ENCODE results near the gene CHODL. TPM values are rescaled to one million over a fixed set of nuclear protein-coding genes. Genes with fewer than 3 reads are reported as not detected.
A peak's percentile ranks its signal among the peaks of the same experiment; 100 is the strongest.

The CHODL gene, protein sequence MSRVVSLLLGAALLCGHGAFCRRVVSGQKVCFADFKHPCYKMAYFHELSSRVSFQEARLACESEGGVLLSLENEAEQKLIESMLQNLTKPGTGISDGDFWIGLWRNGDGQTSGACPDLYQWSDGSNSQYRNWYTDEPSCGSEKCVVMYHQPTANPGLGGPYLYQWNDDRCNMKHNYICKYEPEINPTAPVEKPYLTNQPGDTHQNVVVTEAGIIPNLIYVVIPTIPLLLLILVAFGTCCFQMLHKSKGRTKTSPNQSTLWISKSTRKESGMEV
- total RNA-seq (31.8 TPM), polyA plus RNA-seq (1.4 TPM)

DNA sequence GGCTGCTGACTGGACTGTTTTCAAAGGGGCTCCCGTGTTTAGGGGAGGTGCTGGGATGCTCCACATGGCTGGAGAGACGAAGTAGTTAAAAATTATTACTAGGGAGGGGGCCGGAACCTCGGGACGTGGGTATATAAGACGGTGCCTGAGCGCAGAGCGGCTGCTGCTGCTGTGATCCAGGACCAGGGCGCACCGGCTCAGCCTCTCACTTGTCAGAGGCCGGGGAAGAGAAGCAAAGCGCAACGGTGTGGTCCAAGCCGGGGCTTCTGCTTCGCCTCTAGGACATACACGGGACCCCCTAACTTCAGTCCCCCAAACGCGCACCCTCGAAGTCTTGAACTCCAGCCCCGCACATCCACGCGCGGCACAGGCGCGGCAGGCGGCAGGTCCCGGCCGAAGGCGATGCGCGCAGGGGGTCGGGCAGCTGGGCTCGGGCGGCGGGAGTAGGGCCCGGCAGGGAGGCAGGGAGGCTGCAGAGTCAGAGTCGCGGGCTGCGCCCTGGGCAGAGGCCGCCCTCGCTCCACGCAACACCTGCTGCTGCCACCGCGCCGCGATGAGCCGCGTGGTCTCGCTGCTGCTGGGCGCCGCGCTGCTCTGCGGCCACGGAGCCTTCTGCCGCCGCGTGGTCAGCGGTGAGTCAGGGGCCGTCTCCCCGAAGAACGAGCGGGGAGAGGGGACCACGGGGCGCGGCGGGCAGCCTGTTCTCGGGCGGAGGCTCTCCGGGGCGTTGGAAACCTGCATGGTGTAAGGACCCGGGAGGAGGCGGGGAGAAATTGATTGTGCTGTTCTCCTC lies at the start of gene CHODL:
TSS of gene CHODL (plus strand) at position 163 of the 793 bp plus-strand sequence. CDS start at position 554, 391 bp downstream.
- Histone ChIP-seq H3K4me1 (ENCODE audit: insufficient read depth) (no peaks in the 10 kb centered on the region), H3K27ac (ENCODE audit: low read depth) (no peak within 1 kb of the TSS), H3K4me3 (ENCODE audit: low read depth, low read length) (peak within 1 kb of the TSS; percentile 37), H3K36me3 (ENCODE audit: insufficient read depth) (no peaks in the 10 kb centered on the region)
- DNase-seq (ENCODE audit: extremely low spot score) = no peak
- WGBS = under 1% methylated on average over 72 of the region's 72 CpGs

DNA sequence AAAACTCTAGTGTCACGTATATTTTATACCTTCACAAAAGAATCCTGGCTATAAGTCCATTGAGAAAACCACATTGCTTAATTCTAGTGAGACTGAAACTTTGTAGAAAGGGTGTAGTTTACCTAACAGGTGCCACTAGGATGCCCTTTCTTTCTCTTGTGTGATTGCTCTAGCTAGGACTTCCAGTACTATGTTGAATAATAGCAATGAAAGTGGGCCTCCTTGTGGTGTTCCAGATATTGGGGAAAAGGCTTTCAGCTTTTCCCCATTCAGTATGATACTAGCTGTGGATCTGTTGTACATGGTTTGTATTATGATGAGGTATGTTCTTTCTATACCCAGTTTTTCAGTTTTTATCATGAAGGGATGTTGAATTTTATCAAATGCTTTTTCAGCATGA lies 39.7 kb upstream of the CHODL start:
- 95% methylated on average over 1 of the region's 1 CpG for WGBS

DNA sequence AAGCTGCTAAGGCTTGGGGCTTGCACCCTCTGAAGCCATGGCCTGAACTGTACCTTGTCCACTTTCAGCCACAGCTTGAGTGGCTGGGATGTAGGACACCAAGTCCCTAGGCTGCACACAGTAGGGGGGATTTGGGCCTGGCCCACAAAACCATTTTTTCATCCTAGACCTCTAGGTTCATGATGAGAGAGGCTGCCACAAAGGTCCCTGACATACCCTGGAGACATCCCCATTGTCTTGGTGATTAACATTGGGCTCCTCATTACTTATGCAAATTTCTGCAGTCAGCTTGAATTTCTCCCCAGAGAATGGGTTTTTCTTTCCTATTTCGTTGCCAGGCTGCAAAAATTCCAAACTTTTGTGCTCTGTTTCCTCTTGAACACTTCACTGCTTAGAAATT lies 26.3 kb upstream of the CHODL start:
- Histone ChIP-seq H3K4me1 (ENCODE audit: insufficient read depth) (no peaks in the 10 kb centered on the region), H3K4me3 (ENCODE audit: low read depth, low read length) (no peak overlapping the region), H3K36me3 (ENCODE audit: insufficient read depth) (no peaks in the 10 kb centered on the region), H3K27ac (ENCODE audit: low read depth) (no peak overlapping the region)
- WGBS = 55% methylated on average over 1 of the region's 1 CpG
- no peak for DNase-seq (ENCODE audit: extremely low spot score)

More for the DNA sequence above, 39.7 kb upstream of the CHODL start:
- no peaks in the 10 kb centered on the region for H3K4me1 ChIP-seq (ENCODE audit: insufficient read depth)
- H3K36me3 ChIP-seq (ENCODE audit: insufficient read depth) = no peaks in the 10 kb centered on the region
- no peak overlapping the region for H3K27ac ChIP-seq (ENCODE audit: low read depth)
- DNase-seq (ENCODE audit: extremely low spot score) = no peak
- H3K4me3 ChIP-seq (ENCODE audit: low read depth, low read length) = no peak overlapping the region

DNA sequence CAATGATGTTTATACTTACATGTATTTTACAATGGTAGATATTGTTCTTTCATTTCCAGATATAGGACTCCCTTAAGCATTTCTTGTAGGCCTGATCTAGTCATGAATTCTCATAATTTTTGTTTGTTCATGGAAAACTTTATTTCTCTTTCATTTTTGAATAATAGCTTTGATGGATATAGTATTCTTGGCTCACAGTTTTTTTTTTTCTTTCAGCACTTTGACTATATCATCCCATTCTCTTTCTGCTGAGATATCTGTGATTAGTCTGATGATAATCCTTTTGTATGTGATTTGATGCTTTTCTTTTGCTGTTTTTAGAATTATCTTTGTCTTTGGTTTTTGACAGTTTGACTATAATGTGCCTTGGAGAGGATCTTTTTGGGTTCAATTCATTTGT lies 24.1 kb upstream of the CHODL start:
- no peak for DNase-seq (ENCODE audit: extremely low spot score)
- no peaks in the 10 kb centered on the region for H3K4me1 ChIP-seq (ENCODE audit: insufficient read depth)
- no peaks in the 10 kb centered on the region for H3K36me3 ChIP-seq (ENCODE audit: insufficient read depth)
- H3K4me3 ChIP-seq (ENCODE audit: low read depth, low read length) = no peak overlapping the region
- H3K27ac ChIP-seq (ENCODE audit: low read depth) = no peak overlapping the region

DNA sequence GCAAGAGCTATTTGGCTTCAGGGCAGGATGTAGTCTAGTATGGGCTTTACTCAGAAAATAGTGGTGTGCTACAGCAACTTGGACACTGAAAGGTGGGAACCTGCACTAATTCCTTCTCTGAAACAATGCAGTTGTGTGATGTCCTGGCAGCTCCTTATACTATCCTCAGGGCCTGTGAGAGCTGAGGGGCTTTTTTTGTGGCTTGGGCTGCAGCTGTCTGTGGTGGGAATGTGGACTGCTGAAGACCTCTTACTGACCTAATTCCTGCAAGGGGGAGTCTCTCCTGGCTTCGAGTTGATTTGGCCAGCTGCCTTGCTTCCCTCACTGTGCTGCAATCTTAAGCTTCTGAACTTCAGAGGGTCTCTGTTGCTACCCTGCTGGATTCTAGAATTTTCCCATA lies 22.3 kb upstream of the CHODL start:
- H3K4me1 ChIP-seq (ENCODE audit: insufficient read depth) = no peaks in the 10 kb centered on the region
- DNase-seq (ENCODE audit: extremely low spot score) = no peak
- H3K36me3 ChIP-seq (ENCODE audit: insufficient read depth) = no peaks in the 10 kb centered on the region
- H3K4me3 ChIP-seq (ENCODE audit: low read depth, low read length) = no peak overlapping the region
- 26% methylated on average over 1 of the region's 1 CpG for WGBS
- no peak overlapping the region for H3K27ac ChIP-seq (ENCODE audit: low read depth)

DNA sequence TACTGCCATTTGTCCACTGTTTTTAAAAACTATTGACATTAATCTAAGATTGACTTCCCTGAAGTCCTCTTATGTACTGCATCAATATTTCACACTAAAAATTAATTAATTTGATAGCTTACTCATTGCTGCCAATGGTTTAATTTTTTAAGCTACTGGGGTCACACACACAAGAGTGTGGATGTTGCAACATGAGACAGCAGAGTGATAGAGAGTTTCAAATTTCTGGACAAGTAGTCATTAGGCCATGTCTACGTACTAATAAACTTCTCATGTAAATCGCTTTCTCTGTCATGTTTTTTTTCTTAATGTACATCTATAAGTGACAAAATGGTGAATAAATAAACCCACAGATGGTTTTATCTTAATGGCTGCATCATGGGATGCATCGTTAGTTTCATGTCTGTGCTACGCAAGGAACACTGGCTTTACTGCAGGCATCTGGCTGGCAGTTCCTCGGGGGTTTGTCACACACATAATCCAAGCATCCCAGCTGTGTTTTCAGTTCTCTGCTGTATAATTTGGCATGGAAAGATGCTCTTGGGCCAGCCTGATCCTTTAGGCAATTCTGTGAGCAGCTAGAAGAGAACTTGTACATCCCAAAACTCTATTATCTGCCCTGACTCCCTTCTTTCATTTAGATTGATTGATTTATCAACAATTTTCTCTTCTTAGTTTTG lies 16.4 kb upstream of the CHODL start:
- Histone ChIP-seq H3K27ac (ENCODE audit: low read depth) (no peak overlapping the region), H3K4me3 (ENCODE audit: low read depth, low read length) (no peak overlapping the region), H3K36me3 (ENCODE audit: insufficient read depth) (no peaks in the 10 kb centered on the region), H3K4me1 (ENCODE audit: insufficient read depth) (no peaks in the 10 kb centered on the region)
- DNase-seq (ENCODE audit: extremely low spot score) = no peak
- WGBS = 50% methylated on average over 5 of the region's 5 CpGs

DNA sequence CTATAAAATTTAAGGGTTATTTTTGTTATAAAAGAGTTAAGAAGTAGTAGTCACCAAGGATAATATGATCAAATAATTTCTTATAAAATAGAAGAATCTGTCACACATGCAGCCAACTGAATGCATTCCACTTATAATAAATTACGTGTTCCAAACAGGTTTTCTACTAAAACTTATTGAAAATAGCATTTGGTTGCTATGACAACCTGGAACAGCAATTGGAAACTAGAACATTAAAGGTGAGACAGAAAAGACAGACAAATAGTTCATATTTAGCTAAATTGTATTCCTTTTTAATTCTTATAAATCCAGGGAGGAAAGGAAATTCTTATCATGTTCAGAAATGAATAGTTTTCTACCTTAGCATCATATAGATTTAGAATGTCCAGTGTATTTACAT lies 9.1 kb upstream of the CHODL start:
- 84% methylated on average over 1 of the region's 1 CpG for WGBS
- no peak overlapping the region for H3K4me3 ChIP-seq (ENCODE audit: low read depth, low read length)
- no peaks in the 10 kb centered on the region for H3K4me1 ChIP-seq (ENCODE audit: insufficient read depth)
- no peak overlapping the region for H3K27ac ChIP-seq (ENCODE audit: low read depth)
- no peak for DNase-seq (ENCODE audit: extremely low spot score)
- H3K36me3 ChIP-seq (ENCODE audit: insufficient read depth) = no peaks in the 10 kb centered on the region

DNA sequence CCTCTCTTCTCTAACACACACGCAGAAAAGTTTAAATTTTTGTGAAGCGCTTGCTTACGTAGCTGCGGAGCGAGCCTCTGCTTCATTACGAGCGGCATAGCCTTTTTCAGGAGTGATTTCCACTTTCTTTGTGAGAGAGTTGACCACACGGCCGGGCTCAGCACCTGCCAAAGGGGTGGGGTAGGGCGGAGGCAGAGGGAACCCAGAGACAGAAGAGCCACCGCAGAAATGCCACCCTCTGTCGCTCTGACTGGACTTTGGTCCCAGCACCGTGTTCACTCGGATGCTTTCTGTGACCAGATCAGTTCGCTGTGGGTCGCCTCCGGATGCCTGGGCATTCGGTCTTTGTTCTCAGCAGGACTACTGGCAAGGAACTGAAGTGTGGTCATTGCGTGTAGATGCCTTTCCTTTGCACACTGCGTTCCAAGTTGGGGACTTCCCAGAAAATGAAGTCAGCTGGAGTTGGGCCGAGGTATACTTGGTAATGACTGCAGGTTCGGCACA lies 883 bp downstream of the CHODL start:
- no peak for DNase-seq (ENCODE audit: extremely low spot score)
- Histone ChIP-seq H3K27ac (ENCODE audit: low read depth) (no peak overlapping the region), H3K36me3 (ENCODE audit: insufficient read depth) (no peaks in the 10 kb centered on the region), H3K4me1 (ENCODE audit: insufficient read depth) (no peaks in the 10 kb centered on the region), H3K4me3 (ENCODE audit: low read depth, low read length) (peak overlapping the region; percentile 37)
- 7% methylated on average over 22 of the region's 22 CpGs for whole genome bisulfite sequencing

DNA sequence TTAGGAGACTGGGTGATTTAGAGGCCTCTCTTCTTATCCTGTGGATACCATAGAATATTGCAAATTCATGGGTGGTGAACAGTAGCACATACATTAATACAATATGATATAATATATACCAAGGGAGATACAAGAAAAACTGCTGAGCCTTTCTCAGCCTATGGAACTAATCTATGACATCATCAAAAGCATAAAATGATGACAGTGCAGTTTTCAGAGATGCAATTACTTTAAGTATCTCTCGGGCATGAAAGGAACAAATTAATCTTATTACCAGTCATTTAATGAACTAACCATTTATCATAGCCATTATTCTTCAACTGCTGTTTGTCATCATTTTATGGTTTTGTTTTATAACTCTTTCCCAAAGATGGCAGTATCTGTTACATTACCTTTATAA lies 3.5 kb downstream of the CHODL start:
- H3K36me3 ChIP-seq (ENCODE audit: insufficient read depth) = no peaks in the 10 kb centered on the region
- H3K27ac ChIP-seq (ENCODE audit: low read depth) = no peak overlapping the region
- no peak for DNase-seq (ENCODE audit: extremely low spot score)
- H3K4me3 ChIP-seq (ENCODE audit: low read depth, low read length) = no peak overlapping the region
- H3K4me1 ChIP-seq (ENCODE audit: insufficient read depth) = no peaks in the 10 kb centered on the region
- 76% methylated on average over 1 of the region's 1 CpG for WGBS

DNA sequence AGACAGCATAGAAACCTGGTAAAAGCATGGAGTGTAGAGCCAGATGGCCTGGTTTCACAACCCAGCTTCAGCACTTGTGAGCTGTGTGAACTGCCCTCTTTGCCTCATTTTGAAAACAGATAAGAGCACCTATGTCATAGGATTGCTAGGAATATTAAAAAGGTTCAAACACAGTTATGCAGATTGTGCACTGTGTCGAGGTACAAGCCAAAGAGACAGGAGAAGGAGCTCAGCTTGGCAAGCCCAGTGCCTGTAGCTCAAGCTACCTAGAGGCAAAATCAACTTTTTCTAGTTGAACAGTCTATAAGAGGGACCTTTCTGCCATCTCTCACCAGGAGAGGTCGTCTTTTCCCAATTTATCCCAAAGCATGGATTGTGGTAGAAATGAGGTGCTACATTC lies 5.0 kb downstream of the CHODL start:
- Histone ChIP-seq H3K36me3 (ENCODE audit: insufficient read depth) (no peaks in the 10 kb centered on the region), H3K4me1 (ENCODE audit: insufficient read depth) (no peaks in the 10 kb centered on the region), H3K27ac (ENCODE audit: low read depth) (no peak overlapping the region), H3K4me3 (ENCODE audit: low read depth, low read length) (no peak overlapping the region)
- 57% methylated on average over 2 of the region's 2 CpGs for WGBS
- DNase-seq (ENCODE audit: extremely low spot score) = no peak

DNA sequence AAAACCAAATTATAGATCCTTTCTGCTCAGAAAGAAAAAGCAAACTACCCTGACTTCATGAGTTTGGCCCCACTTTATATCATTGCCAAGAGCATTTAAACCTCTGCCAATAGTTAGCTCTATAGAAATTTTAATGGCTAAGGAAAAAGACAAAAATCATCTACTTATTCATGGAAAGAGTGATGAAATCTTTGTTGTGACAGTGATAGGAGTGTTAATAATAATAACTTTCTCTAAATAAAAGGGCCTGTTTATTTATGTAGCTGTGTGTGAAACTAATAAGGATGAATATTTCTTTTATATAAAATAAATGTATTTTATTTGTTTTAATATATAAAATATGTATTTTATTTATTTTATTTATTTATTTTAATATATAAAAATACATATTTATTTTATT lies 6.4 kb downstream of the CHODL start:
- Histone ChIP-seq H3K36me3 (ENCODE audit: insufficient read depth) (no peaks in the 10 kb centered on the region), H3K27ac (ENCODE audit: low read depth) (no peak overlapping the region), H3K4me3 (ENCODE audit: low read depth, low read length) (no peak overlapping the region), H3K4me1 (ENCODE audit: insufficient read depth) (no peaks in the 10 kb centered on the region)
- no peak for DNase-seq (ENCODE audit: extremely low spot score)

DNA sequence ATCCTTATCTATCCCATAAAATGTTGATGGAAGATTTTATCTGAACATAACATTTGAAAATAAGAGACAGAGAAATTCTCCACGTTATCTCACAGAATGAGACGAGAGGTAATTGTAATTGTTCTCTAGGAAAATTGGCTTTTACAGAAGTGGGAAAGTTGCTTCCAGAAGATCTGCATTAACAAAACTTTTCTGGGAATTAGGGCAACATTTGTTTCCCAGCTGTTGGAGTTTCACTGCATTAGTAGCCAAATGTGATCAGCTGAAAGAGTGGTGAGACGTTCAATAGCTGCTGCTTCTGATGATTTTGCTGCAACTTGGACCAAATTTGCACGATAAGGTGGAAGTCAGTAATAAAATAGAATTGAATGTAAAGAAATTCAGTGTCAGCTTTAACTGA lies 7.6 kb downstream of the CHODL start:
- WGBS = 24% methylated on average over 4 of the region's 4 CpGs
- no peaks in the 10 kb centered on the region for H3K36me3 ChIP-seq (ENCODE audit: insufficient read depth)
- no peaks in the 10 kb centered on the region for H3K4me1 ChIP-seq (ENCODE audit: insufficient read depth)
- H3K27ac ChIP-seq (ENCODE audit: low read depth) = no peak overlapping the region
- H3K4me3 ChIP-seq (ENCODE audit: low read depth, low read length) = no peak overlapping the region
- DNase-seq (ENCODE audit: extremely low spot score) = no peak

DNA sequence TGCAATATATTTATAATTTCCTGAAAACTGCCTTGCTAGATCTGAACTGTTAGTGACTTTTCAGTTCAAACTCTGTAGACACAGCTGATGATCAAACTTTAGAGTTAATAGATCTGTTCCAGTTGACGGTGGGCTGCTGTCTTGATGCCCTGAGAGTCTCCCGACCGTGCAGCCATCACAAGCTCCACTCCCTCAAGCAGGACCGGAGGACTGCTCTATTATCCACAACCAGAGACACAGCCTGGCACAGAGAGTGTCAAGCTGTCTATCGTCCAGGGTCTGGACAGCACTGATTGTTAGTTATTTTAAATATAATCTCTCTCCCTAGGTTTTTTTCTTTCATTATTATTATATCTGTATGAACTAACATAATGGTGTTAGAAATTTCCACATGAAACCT lies 8.0 kb downstream of the CHODL start:
- Histone ChIP-seq H3K27ac (ENCODE audit: low read depth) (no peak overlapping the region), H3K36me3 (ENCODE audit: insufficient read depth) (no peaks in the 10 kb centered on the region), H3K4me1 (ENCODE audit: insufficient read depth) (no peaks in the 10 kb centered on the region), H3K4me3 (ENCODE audit: low read depth, low read length) (no peak overlapping the region)
- no peak for DNase-seq (ENCODE audit: extremely low spot score)
- WGBS = 29% methylated on average over 5 of the region's 5 CpGs

DNA sequence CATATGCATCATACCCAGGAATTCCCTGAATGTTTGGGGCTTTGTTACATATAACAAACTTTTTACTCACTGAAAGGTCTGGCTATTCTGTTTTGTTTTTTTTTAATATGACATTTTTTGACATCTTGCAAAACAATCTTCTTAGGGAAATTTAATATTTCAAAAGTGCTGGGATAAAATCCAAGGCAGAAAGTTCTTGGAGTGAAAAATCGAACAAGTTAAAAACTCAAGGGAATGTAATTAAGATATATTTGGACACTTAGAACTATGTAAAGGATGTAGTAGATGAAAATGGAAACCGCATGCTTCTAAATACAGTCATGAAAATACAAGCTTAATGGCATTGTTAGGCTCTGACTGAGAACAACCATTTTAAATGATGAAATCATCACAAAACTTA lies 8.6 kb downstream of the CHODL start:
- Histone ChIP-seq H3K4me1 (ENCODE audit: insufficient read depth) (no peaks in the 10 kb centered on the region), H3K27ac (ENCODE audit: low read depth) (no peak overlapping the region), H3K36me3 (ENCODE audit: insufficient read depth) (no peaks in the 10 kb centered on the region), H3K4me3 (ENCODE audit: low read depth, low read length) (no peak overlapping the region)
- DNase-seq (ENCODE audit: extremely low spot score) = no peak
- WGBS = 57% methylated on average over 2 of the region's 2 CpGs
